Measurements from ENCODE around the gene EEIG1.

The EEIG1 gene

DNA sequence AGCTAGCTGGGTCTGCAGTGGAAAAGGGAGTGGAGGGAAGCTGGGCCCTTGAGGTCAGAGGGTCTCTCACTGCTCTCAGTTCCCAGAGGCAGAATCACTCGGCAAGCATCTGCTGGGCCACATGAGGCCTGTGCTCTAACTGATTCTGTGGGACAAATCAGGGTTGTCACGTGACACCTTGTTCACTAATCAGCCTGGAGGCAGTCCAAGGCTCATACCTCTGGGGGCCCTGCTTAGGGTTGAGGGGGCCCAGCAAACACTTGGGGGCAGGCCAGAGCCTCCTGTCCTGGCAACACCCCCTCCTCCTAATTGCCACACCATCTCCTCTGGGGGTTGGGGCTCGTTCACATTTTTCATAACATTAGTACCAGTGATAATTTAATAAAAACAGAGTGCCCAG, 34.1 kb downstream of the EEIG1 start:
- peaks cover 67% of the 10 kb centered on the region for H3K4me1 Mint-ChIP-seq
- ATAC-seq, result no peak
- H3K27ac Mint-ChIP-seq, result peak overlapping the region; percentile 35
- peaks cover 79% of the 10 kb centered on the region for H3K36me3 Mint-ChIP-seq
- no peak overlapping the region for H3K4me3 Mint-ChIP-seq
- no peaks in the 10 kb centered on the region for H3K27me3 Mint-ChIP-seq
- H3K9me3 Mint-ChIP-seq, result no peaks in the 10 kb centered on the region

DNA sequence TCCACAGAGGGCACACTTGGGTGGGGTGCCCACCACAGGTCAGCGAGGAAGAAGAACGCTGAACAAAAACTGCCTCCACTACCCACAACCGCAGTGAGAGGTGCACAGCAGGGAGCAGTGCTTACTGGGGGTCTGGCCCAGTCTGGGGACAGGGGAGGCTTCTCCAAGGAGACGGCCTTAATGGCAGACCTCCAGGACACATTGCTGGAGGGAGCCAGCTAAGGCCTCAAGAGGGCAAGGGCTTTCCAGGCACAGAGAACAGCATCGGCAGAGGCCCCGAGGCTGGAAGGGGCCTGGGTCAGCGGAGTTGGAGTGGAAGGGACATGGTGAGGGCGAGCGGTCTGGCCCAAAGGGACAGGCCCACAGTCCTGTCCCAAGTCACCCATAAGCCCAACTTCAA, 34.8 kb downstream of the EEIG1 start:
- Mint-ChIP-seq H3K27ac (peak overlapping the region; percentile 35), H3K36me3 (peaks cover 76% of the 10 kb centered on the region), H3K4me3 (no peak overlapping the region), H3K4me1 (peaks cover 63% of the 10 kb centered on the region), H3K27me3 (no peaks in the 10 kb centered on the region), H3K9me3 (no peaks in the 10 kb centered on the region)
- ATAC-seq, result no peak

DNA sequence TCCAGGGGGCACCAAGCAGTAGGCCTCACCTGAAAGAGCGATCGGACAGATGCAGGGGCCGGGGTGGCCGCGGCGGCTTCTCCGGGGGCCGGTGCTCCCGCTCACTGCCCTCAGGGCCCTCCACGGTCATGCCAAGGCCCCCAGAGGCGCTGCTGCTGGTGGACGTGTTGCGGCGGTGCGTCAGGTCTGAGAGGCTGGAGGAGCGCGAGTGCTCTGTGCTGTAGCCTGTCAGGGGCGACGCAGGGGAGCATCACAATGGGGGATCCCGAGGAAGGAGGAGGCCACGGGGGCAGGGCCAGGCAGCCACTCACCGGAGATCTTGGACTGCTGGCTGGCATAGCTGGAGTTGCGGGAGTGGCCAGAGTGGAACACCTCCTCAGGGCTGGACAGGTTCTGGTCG, 35.5 kb downstream of the EEIG1 start:
- H3K4me3 Mint-ChIP-seq, result no peak overlapping the region
- H3K4me1 Mint-ChIP-seq, result peaks cover 57% of the 10 kb centered on the region
- peaks cover 70% of the 10 kb centered on the region for H3K36me3 Mint-ChIP-seq
- H3K27me3 Mint-ChIP-seq, result no peaks in the 10 kb centered on the region
- H3K27ac Mint-ChIP-seq, result peak overlapping the region; percentile 35
- H3K9me3 Mint-ChIP-seq, result no peaks in the 10 kb centered on the region
- ATAC-seq, result no peak

DNA sequence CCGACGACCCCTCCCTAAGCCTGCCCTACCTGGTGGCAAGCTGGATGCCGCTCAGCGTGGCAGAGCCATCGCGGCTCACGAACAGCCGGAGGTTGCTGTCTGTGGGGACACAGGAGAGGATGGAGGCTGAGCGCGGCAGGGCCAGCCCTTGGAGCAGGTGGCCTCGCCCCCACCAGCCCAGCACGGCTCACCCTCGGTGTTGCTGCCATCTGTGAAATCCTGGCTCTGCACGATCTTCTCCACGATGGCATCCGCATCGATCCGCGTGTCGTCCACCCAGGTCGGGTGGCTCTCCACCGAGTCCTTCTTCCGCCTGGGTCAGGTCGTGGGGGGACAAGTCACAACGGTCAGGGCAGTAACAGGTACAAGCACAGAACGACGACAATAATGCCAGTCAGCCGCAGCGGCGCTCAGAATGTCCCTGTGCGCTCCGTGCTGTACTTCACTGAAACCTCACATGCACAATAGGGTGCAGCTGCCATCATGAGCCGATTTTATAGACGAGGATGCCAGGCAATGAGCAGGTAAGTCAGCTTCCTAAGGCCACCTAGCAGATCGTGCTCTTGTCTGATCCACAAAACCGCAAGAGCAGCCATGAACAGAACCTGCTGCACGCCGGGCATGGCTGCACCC, 36.1 kb downstream of the EEIG1 start:
- H3K4me3 Mint-ChIP-seq, result no peak overlapping the region
- H3K36me3 Mint-ChIP-seq, result peaks cover 66% of the 10 kb centered on the region
- H3K27ac Mint-ChIP-seq, result peak overlapping the region; percentile 35
- H3K4me1 Mint-ChIP-seq, result peaks cover 51% of the 10 kb centered on the region
- no peak for ATAC-seq
- H3K27me3 Mint-ChIP-seq, result no peaks in the 10 kb centered on the region
- H3K9me3 Mint-ChIP-seq, result no peaks in the 10 kb centered on the region

DNA sequence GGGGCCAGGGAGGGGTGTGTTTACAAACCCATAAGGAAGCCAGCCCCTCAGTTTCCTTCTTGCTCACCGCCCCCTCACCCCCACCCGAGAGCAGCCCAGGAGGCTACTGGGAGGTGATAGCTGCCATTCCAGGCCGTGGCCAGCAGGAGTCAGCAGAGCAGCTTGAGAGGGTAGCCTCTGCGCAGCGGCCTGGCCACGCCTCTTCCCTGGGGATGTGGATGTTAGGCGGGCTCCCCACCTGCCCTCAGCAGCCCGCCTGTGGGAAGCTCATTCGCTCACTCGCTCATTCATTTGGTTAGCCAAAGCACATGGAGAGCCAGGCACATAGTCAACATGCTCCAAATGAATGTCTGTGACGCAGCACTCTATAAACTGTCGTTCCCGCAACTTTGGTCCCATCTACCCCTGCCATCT, 37.1 kb downstream of the EEIG1 start:
- peak; percentile 90 for ATAC-seq
- Mint-ChIP-seq H3K4me3 (no peak overlapping the region), H3K27ac (peak overlapping the region; percentile 50), H3K9me3 (no peaks in the 10 kb centered on the region), H3K27me3 (no peaks in the 10 kb centered on the region), H3K4me1 (peaks cover 48% of the 10 kb centered on the region), H3K36me3 (peaks cover 63% of the 10 kb centered on the region)

DNA sequence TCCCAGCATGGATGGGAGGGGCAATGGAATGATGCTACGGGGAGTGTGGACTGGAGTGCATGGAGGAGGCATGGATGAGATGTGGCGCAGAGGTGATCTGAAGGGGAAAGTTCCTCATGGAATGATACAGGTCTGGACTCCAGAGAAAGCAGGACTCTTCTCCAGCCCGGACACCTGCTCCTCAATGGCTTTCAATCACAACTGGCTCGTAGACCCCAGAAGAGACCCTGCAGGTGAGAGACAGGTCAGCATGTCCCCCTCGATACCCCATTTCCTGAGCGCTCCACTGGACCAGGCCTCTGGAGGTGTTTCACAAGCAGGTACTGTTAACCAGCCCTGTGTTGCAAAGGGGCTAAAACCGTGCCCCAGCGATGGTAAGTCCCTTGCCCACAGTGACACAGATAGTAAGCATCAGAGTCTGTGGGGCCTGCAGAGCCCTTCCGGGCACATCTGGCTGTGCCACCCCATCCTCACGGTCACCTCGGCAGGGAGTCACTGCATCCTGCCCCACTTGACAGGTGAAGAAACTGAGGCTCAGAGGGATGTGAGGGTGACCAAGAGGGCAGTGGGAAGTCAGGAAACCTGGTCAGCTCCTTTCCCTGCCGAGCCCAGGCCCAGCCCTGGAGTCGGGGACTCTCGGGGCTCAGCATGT, 37.7 kb downstream of the EEIG1 start:
- ATAC-seq, result peak; percentile 32
- Mint-ChIP-seq H3K4me3 (no peak overlapping the region), H3K9me3 (no peaks in the 10 kb centered on the region), H3K27me3 (no peaks in the 10 kb centered on the region), H3K27ac (peak overlapping the region; percentile 50), H3K36me3 (peaks cover 57% of the 10 kb centered on the region), H3K4me1 (peaks cover 48% of the 10 kb centered on the region)

DNA sequence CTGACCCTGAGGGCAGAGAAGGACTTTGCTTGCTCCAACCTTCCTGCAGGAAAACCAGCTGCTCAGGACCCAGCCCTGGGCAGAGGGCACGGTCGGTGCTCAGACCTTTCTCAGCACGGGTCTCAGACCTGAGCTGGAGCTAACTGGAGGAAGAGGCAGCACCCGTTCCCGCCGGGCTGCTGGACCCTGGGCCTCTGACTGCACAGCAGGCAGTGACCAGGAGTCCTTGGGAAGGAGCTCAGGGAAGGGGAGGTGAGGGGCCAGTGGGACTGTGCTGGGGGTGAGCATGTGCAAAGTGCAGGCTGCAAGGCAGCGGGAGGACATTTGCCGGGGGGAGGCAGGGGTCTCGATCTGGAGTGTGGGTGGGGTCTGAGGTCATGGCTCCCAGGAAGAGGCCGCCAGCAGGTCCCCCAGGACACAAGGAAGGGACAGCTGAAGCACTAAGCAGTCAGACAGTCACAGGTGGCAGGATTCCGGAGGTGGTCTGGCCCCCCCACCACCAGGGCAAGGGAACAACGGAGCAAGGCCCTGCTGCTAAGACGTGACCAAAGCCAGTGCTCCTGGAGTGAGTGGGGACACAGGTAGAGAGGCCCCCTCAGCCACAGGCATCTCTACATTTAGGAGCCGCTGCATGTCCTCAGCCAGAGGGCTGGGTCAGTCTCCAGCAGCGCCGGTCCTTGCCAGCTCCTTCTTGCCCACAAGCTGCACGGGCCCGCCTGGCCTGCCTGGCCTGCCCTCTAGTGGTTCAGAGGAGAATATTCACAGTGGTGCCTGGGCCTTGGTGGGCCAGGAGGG, 38.4 kb downstream of the EEIG1 start:
- Mint-ChIP-seq H3K36me3 (peaks cover 50% of the 10 kb centered on the region), H3K4me1 (peaks cover 48% of the 10 kb centered on the region), H3K27ac (peak overlapping the region; percentile 50), H3K4me3 (no peak overlapping the region), H3K9me3 (no peaks in the 10 kb centered on the region), H3K27me3 (no peaks in the 10 kb centered on the region)
- ATAC-seq, result peak; percentile 44

DNA sequence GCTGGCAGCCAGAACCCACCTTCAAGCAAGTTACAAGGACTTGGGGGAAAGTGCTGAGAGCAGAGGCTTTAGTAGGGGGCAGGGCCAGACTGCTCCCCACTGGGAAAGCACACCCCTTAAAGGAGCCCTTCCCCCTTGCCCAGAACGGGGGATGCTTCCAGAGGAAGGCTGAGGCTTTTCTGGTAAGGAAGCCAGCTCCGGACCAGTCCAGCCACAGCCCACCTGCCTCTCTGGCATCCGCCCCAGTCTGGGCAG, 38.9 kb downstream of the EEIG1 start:
- Mint-ChIP-seq H3K36me3 (peaks cover 45% of the 10 kb centered on the region), H3K27me3 (no peaks in the 10 kb centered on the region), H3K4me1 (peaks cover 51% of the 10 kb centered on the region), H3K4me3 (no peak overlapping the region), H3K9me3 (no peaks in the 10 kb centered on the region), H3K27ac (peak overlapping the region; percentile 50)
- no peak for ATAC-seq

DNA sequence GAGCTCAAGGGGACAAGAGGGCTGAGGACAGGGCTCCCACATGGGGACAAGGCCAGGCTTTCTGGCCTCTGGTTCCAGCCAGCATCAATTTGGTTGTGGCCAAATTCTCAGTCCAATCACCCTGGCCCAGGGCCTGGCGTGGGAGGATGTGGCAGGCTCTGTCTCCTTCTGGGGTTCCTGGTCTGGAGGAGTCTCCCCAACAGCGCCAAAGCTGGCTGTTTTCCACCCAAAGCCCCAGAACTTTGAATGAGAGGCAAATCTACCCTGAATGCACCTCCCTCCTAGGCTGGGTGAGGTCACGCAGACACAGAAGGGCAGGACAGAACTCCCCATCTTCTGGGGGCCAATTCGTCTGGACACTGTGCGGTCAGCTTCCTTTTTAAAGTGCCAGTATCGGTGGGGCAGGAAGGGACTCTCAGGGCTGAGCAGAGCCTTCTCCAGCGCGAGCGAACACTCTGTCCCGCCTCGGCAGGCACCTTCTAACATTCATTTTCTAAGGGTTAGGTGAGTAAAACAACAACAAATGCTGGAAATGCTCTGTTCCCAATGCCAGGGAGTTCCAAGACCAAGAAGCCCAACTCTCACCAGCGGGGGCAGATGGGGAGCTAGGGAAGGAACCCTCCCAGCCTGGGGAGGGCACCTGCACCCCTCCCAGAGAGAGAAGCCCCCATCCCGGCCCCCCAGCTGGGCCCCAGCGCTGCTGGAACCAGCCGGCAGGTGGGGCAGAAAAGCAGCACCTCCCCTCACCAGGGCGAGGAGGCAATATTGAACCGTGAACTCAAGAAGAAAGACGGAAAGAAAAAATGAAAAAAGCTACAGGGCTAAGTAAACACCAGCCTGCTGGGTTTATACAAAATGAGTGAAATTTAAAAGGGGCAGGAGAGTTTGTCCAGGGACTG, 39.5 kb downstream of the EEIG1 start:
- no peaks in the 10 kb centered on the region for H3K9me3 Mint-ChIP-seq
- H3K36me3 Mint-ChIP-seq, result peaks cover 41% of the 10 kb centered on the region
- H3K27me3 Mint-ChIP-seq, result no peaks in the 10 kb centered on the region
- no peak overlapping the region for H3K4me3 Mint-ChIP-seq
- peak overlapping the region; percentile 50 for H3K27ac Mint-ChIP-seq
- no peak for ATAC-seq
- H3K4me1 Mint-ChIP-seq, result peaks cover 51% of the 10 kb centered on the region

DNA sequence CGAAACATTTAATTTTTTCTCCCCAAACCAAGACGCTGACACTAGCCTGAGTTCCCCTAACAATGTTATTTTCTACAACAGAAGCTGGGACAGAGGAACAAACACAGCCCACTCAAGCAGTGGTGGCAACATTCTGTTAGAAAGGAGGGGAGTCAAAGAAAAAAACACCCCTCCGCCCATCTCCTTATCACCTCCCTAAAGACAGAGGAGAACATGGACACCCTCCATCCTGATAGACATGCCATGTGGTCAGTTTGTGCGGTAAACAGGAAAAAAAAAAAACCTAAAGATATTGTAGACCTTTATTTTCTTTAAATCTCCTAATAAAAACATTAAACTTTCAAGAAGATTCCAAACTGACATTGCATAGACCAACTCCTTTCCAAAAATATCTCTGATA, 40.2 kb downstream of the EEIG1 start:
- H3K4me3 Mint-ChIP-seq, result no peak overlapping the region
- peaks cover 40% of the 10 kb centered on the region for H3K36me3 Mint-ChIP-seq
- no peak overlapping the region for H3K27ac Mint-ChIP-seq
- H3K9me3 Mint-ChIP-seq, result no peaks in the 10 kb centered on the region
- H3K4me1 Mint-ChIP-seq, result peaks cover 57% of the 10 kb centered on the region
- ATAC-seq, result no peak
- no peaks in the 10 kb centered on the region for H3K27me3 Mint-ChIP-seq

DNA sequence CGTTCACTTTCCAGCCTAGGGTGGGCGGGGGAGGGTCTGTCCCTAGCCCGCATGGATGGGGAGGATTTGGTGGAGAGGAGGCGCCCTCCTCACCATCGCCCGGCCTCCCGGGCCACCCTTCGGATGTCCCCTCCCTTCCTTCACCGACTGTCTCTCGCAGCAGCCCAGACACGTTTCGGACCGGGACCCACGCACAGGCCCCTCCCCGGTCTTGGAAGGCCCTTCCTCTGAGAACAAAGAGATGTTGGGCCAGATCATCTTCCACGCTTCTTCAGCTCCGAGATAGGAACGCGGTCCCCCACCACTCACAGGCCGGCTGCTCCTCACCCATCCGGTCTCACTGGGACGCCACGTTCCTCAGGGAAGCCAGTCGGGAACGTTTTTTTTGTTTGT, 42.5 kb downstream of the EEIG1 start:
- H3K4me1 Mint-ChIP-seq, result peaks cover 57% of the 10 kb centered on the region
- peak; percentile 3 for ATAC-seq
- H3K9me3 Mint-ChIP-seq, result no peaks in the 10 kb centered on the region
- H3K4me3 Mint-ChIP-seq, result peak overlapping the region; percentile 67
- peaks cover 29% of the 10 kb centered on the region for H3K36me3 Mint-ChIP-seq
- H3K27me3 Mint-ChIP-seq, result no peaks in the 10 kb centered on the region
- peak overlapping the region; percentile 85 for H3K27ac Mint-ChIP-seq

DNA sequence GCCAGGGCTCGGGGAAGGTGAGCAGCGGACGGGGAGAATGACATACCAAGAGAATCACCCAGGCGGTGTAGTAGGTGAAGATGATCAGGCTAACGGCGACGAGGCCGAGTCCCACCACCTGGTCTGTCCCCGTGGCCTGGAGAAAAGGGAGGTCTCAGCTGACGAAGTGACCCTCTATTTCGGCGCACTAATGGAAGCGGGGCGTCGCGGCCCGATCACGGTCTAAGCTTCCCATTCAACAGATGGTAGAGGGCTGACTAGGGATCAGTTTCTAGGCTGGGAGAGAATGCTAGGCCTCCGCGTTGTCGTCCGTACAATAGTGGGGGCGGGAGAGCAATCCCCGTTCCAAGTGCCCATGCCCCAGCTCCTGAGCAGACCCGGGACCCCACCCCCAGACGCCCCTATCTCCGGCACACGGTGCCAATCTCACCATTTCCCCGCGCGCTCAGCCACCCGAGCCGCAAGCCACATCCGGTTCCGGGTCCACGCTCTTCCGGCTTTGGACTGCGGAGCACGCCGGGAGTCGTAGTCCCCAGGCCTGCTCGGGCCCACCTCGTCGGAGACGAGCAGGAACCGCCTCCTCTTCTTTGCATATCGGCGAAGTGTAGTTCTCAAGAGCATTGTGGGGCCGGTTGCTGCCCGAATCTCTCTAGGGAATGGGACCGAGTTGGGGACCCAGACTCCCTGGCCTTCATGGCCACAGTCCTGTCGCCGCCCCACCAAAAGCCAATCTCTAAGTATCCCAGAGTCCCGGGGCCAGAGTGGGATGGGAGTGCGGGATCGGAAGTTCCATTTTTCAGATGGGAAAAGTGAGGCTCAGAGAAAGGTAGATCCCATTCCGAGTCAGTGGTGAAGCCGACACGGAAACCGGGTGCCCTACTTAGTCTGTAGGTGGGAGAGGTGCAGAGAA, 43.1 kb downstream of the EEIG1 start, which contains the start of gene DPM2:
Gene DPM2, minus strand, starts transcription at position 467 of the 910 bp plus-strand sequence. Its CDS starts 34 bp downstream, at position 433.
- Mint-ChIP-seq H3K9me3 (no peaks in the 10 kb centered on the region), H3K4me1 (peaks cover 50% of the 10 kb centered on the region), H3K27ac (peak within 1 kb of the TSS; percentile 85), H3K4me3 (peak within 1 kb of the TSS; percentile 95), H3K36me3 (peaks cover 30% of the 10 kb centered on the region), H3K27me3 (no peaks in the 10 kb centered on the region)
- peak; percentile 98 for ATAC-seq

DNA sequence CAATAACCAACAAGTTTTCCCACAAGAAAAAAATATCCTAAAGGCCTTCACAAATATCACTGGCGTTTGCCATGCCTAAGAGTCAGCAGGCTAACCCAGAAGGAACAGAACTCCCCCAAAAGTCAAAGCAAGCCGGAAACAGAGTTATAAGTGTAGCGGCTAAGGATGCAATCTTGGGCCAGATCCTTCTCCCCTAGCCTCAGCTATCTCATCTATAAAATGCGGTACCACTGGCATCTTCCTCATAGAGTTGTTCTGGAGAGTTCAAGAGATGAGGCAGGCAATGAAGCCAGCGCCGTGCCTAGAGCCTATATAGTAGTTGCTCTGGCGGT, 43.8 kb downstream of the EEIG1 start:
- Mint-ChIP-seq H3K4me3 (peak overlapping the region; percentile 95), H3K9me3 (no peaks in the 10 kb centered on the region), H3K4me1 (peaks cover 49% of the 10 kb centered on the region), H3K36me3 (peaks cover 24% of the 10 kb centered on the region), H3K27me3 (no peaks in the 10 kb centered on the region), H3K27ac (peak overlapping the region; percentile 85)
- ATAC-seq, result no peak

DNA sequence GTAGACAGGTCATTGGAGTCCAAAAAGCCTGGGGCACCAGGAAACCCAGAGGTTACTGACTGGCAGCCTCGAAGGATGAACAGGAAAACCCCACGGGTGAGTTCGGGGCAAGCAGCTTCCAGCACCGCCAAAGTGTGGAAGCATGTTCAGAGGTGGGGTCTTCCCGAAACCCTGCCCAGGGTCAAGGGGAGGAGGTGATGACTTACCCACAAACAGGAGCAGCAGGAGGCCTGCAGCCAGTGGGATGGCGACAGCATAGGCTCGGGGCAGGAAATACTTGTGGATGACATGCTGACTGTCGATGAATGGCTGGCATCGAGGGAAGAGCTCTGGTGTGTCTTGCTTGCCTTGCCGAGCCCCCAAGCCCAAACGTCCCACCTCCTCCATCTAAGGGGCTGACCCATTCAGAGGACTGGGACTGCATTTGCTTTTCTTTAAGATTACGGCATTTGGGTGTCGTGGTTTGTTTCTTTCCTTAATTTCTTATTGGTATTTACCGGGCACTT, 44.4 kb downstream of the EEIG1 start:
- no peaks in the 10 kb centered on the region for H3K9me3 Mint-ChIP-seq
- no peaks in the 10 kb centered on the region for H3K27me3 Mint-ChIP-seq
- peaks cover 21% of the 10 kb centered on the region for H3K36me3 Mint-ChIP-seq
- peak overlapping the region; percentile 95 for H3K4me3 Mint-ChIP-seq
- peak overlapping the region; percentile 85 for H3K27ac Mint-ChIP-seq
- peaks cover 53% of the 10 kb centered on the region for H3K4me1 Mint-ChIP-seq
- ATAC-seq, result no peak
